ENCODE measurements around the gene RCAN3. TPM values are rescaled to one million over a fixed set of nuclear protein-coding genes. Genes with fewer than 3 reads are reported as not detected.

The RCAN3 gene
- total RNA-seq, 2 donors from 2014 or later = 12.6 to 15.1 TPM

- Histone ChIP-seq H3K9me3 (no peaks in the 10 kb centered on the region), H3K27me3 (no peaks in the 10 kb centered on the region), H3K4me1 (no peaks in the 10 kb centered on the region), H3K36me3 (no peaks in the 10 kb centered on the region), H3K9ac (ENCODE audit: low read depth in 2 of 2, low read length in 2 of 2) (no peak overlapping the region), H3K27ac (no peak overlapping the region), H3K4me3 (no peak overlapping the region)
- no peak for TF ChIP-seq CTCF (IDR thresholded peaks at IDR 0.05)
- no peak for DNase-seq
- intact Hi-C loops (cut with DNase I) = no loop called here
Observed at GRCh38 chr1:24575905-24576587, 73.4 kb downstream of the RCAN3 start.

GRCh38 chr1:24578846-24579245 lies 76.2 kb downstream of the RCAN3 start:
- no peaks in the 10 kb centered on the region for H3K4me1 ChIP-seq
- H3K27ac ChIP-seq = no peak overlapping the region
- H3K4me3 ChIP-seq = no peak overlapping the region
- DNase-seq = no peak
- H3K36me3 ChIP-seq = no peaks in the 10 kb centered on the region
- no peaks in the 10 kb centered on the region for H3K9me3 ChIP-seq
- TF ChIP-seq CTCF (IDR thresholded peaks at IDR 0.05) = no peak
- no peaks in the 10 kb centered on the region for H3K27me3 ChIP-seq
- no peak overlapping the region for H3K9ac ChIP-seq (ENCODE audit: low read depth in 2 of 2, low read length in 2 of 2)
- intact Hi-C loops (cut with DNase I) = no loop called here

GRCh38 chr1:24580756-24581155 lies 78.1 kb downstream of the RCAN3 start:
- Histone ChIP-seq H3K27me3 (no peaks in the 10 kb centered on the region), H3K27ac (no peak overlapping the region)
- no peak for TF ChIP-seq CTCF (IDR thresholded peaks at IDR 0.05)

GRCh38 chr1:24584171-24584647 lies 81.6 kb downstream of the RCAN3 start:
- Histone ChIP-seq H3K9ac (ENCODE audit: low read depth in 2 of 2, low read length in 2 of 2) (no peak overlapping the region), H3K27ac (no peak overlapping the region), H3K27me3 (no peaks in the 10 kb centered on the region), H3K36me3 (no peaks in the 10 kb centered on the region), H3K9me3 (no peaks in the 10 kb centered on the region), H3K4me1 (no peaks in the 10 kb centered on the region), H3K4me3 (no peak overlapping the region)
- DNase-seq = no peak
- no peak for TF ChIP-seq CTCF (IDR thresholded peaks at IDR 0.05)
- intact Hi-C loops (cut with DNase I) = no loop called here

More at GRCh38 chr1:24580756-24581155, 78.1 kb downstream of the RCAN3 start:
- Histone ChIP-seq H3K4me3 (no peak overlapping the region), H3K4me1 (no peaks in the 10 kb centered on the region), H3K9me3 (no peaks in the 10 kb centered on the region), H3K36me3 (no peaks in the 10 kb centered on the region), H3K9ac (ENCODE audit: low read depth in 2 of 2, low read length in 2 of 2) (no peak overlapping the region)
- intact Hi-C loops (cut with DNase I) = no loop called here
- DNase-seq = peak; percentile 22

GRCh38 chr1:24586119-24586518 lies 83.5 kb downstream of the RCAN3 start:
- no peak overlapping the region for H3K27ac ChIP-seq
- H3K27me3 ChIP-seq = no peaks in the 10 kb centered on the region
- intact Hi-C loops (cut with DNase I) = no loop called here
- no peak overlapping the region for H3K9ac ChIP-seq (ENCODE audit: low read depth in 2 of 2, low read length in 2 of 2)
- no peaks in the 10 kb centered on the region for H3K9me3 ChIP-seq
- H3K36me3 ChIP-seq = no peaks in the 10 kb centered on the region
- no peak overlapping the region for H3K4me3 ChIP-seq
- no peak for TF ChIP-seq CTCF (IDR thresholded peaks at IDR 0.05)
- H3K4me1 ChIP-seq = no peaks in the 10 kb centered on the region
- DNase-seq = no peak

Measured in colonic mucosa (tissue), 4 donors.